ENCODE results near the gene AFF2. TPM values are rescaled to one million over a fixed set of nuclear protein-coding genes. Genes with fewer than 3 reads are reported as not detected.

AFF2 gene
- total RNA-seq, 3 donors from 2014 or later: 0.29 to 0.63 TPM; not detected in 1

DNA sequence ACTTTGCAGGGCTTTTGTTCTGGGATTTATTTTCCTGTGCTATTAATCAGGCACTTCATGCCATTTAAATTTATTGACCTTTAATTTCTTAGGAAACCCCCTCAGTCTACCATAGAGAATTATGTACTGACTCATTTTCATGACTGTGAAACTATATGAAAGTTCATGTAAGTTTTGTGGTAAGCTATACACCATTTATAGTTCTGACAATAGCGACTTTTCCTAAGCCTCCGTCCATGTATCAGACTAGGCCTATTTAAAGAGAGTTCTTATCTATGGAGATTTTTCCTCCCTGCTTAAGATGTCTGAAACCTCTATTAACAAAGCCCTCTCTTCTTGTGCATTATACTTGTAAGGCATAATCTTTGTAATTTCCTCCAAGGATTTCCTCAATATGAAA, 111.6 kb downstream of the AFF2 start:
- no peak for ATAC-seq
- H3K4me1 ChIP-seq (ENCODE audit: low read depth): no peaks in the 10 kb centered on the region
- DNase-seq: no peak
- H3K4me3 ChIP-seq: no peak overlapping the region
- TF ChIP-seq, protein P1, sequence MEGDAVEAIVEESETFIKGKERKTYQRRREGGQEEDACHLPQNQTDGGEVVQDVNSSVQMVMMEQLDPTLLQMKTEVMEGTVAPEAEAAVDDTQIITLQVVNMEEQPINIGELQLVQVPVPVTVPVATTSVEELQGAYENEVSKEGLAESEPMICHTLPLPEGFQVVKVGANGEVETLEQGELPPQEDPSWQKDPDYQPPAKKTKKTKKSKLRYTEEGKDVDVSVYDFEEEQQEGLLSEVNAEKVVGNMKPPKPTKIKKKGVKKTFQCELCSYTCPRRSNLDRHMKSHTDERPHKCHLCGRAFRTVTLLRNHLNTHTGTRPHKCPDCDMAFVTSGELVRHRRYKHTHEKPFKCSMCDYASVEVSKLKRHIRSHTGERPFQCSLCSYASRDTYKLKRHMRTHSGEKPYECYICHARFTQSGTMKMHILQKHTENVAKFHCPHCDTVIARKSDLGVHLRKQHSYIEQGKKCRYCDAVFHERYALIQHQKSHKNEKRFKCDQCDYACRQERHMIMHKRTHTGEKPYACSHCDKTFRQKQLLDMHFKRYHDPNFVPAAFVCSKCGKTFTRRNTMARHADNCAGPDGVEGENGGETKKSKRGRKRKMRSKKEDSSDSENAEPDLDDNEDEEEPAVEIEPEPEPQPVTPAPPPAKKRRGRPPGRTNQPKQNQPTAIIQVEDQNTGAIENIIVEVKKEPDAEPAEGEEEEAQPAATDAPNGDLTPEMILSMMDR (IDR thresholded peaks at IDR 0.05): no peak
- intact Hi-C loops (cut with DNase I, micrococcal nuclease): no loop called here
- H3K9me3 ChIP-seq: no peaks in the 10 kb centered on the region
- no peaks in the 10 kb centered on the region for H3K36me3 ChIP-seq (ENCODE audit: low read depth)

DNA sequence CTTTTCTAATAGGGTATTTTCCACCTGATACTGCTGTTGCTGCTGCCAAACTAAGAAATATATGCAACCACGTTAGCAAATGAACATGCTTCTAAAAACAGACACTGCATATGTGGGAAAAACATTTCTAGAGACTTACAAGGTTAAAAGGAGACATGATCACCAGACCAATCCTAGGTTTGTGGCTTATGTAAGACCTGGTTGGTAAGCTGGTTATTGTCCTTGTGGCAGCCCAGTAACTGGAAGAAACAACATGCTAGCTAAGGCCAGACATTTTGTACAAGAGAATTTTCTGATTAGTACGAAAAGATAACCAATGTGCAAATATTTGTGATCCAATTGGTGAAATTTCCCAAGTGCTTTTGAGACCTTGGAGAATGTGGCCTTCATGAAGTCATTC, 112.0 kb downstream of the AFF2 start:
- TF ChIP-seq, protein P1 (IDR thresholded peaks at IDR 0.05): no peak
- Histone ChIP-seq H3K4me1 (ENCODE audit: low read depth) (no peaks in the 10 kb centered on the region), H3K9me3 (no peaks in the 10 kb centered on the region), H3K36me3 (ENCODE audit: low read depth) (no peaks in the 10 kb centered on the region), H3K4me3 (no peak overlapping the region)
- intact Hi-C loops (cut with DNase I, micrococcal nuclease): no loop called here
- DNase-seq: no peak
- no peak for ATAC-seq

DNA sequence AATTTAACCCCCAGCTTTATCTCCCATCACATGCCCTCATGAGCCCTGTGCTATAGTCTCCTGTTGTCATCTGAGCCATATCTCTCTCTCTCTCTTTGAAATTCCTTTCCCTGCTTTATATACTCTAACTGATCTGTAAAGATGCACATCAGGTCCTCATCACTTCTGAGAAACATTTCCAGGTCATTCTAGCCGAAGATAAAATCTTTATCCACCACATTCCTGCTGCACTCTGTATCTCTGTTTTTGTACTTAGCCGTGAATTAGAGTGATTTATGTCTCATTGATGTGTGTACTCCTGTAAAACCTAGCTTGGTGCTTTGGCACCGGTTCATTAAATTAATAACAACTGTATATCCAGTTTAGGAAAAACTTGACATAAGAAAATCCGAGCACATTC, 113.2 kb downstream of the AFF2 start:
- DNase-seq: no peak
- ATAC-seq: no peak
- no peak overlapping the region for H3K4me3 ChIP-seq
- no peaks in the 10 kb centered on the region for H3K9me3 ChIP-seq
- intact Hi-C loops (cut with DNase I, micrococcal nuclease): no loop called here
- no peaks in the 10 kb centered on the region for H3K36me3 ChIP-seq (ENCODE audit: low read depth)
- no peaks in the 10 kb centered on the region for H3K4me1 ChIP-seq (ENCODE audit: low read depth)
- TF ChIP-seq, protein P1 (IDR thresholded peaks at IDR 0.05): no peak

DNA sequence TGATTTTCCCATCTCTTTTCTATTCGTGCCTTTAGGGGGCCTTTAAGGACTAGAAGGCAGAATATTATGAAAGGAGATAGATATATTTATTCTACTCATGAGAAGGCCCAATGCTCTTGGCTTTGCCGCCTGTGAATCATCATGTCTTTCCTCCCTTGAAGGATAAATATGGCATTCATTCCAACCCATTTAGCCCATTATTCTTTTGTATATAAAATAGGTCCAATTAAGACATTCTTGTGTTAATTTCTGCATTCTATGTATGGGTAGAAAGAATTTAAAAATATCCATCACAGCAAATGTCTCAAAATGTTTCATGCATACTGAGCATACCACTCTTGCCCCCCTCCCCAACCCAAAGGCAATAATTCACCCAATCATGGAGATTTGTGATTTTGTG, 115.1 kb downstream of the AFF2 start:
- no peaks in the 10 kb centered on the region for H3K36me3 ChIP-seq (ENCODE audit: low read depth)
- DNase-seq: no peak
- no peaks in the 10 kb centered on the region for H3K4me1 ChIP-seq (ENCODE audit: low read depth)
- intact Hi-C loops (cut with DNase I, micrococcal nuclease): no loop called here
- H3K4me3 ChIP-seq: no peak overlapping the region
- no peak for ATAC-seq
- H3K9me3 ChIP-seq: no peaks in the 10 kb centered on the region
- TF ChIP-seq, protein P1 (IDR thresholded peaks at IDR 0.05): no peak

DNA sequence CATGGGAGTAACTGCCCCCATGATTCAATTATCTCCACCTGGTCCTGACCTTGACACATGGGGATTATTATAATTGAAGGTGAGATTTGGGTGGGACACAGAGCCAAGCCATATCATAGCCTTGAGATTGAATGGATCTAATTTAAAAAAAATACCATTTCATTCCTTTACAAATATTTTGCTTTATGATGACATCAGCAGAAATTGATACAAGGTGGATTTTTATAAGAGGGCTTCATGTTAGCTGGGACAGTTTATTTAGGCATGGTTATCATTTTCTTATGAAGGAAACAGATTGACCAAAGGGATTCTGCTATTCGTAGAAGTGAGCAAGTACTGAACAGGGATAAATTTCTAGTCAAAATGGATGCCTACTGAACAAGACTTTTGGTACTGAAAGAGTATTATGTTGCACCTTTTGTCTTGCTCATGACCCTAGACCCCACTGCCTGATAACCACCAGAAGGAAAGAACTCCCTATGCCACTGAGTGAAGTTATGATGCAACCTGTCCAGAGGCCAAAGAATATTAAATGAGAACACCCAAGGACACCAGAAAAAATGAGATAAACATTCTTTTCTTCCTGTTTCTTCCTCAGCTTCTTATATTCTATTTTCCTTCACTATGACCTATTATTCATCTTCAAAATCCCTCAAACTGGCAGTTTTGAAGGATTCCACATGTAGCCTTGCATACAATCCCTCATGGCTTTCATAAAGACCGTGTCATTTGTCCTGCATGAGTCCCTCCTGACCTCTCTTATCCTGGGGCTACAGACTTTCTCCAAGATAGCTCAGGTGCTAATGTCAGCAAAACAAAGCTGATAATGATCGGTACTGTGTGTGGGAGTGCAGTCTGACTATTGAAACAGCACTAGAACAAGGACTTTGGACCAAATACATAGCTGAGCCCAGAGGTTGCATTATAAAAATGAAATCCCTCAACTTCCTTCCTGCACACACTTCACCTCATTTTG, 118.3 kb downstream of the AFF2 start:
- DNase-seq (no peak), ATAC-seq (no peak)
- Histone ChIP-seq H3K4me3 (no peak overlapping the region), H3K36me3 (ENCODE audit: low read depth) (no peaks in the 10 kb centered on the region), H3K4me1 (ENCODE audit: low read depth) (no peaks in the 10 kb centered on the region), H3K9me3 (no peaks in the 10 kb centered on the region)
- TF ChIP-seq, protein P1 (IDR thresholded peaks at IDR 0.05): no peak
- intact Hi-C loops (cut with DNase I, micrococcal nuclease): no loop called here
